Measurements from ENCODE around the gene TMEM190.

Gene TMEM190

GRCh38 chr19:55341595-55342531 lies 34.8 kb upstream of the TMEM190 start:
- Histone ChIP-seq H3K4me3 (peak overlapping the region; percentile 84), H3K4me1 (peaks cover 53% of the 10 kb centered on the region), H3K9ac (peak overlapping the region; percentile 89; the same call in 1 of the 2 replicates), H3K36me3 (peaks cover 53% of the 10 kb centered on the region), H4K20me1 (peaks cover 13% of the 10 kb centered on the region), H3K27ac (peak overlapping the region; percentile 44; the same call in 1 of the 2 replicates), H3K9me3 (no peaks in the 10 kb centered on the region), H3K27me3 (no peaks in the 10 kb centered on the region), H3K4me2 (peak overlapping the region; percentile 99)
- TF ChIP-seq Cebpa-rat (IDR thresholded peaks at IDR 0.05): no peak

- Histone ChIP-seq H3K4me2 (peak overlapping the region; percentile 28; the same call in 1 of the 2 replicates), H3K27ac (0 out of 2 replicates have a peak overlapping the region, but pooled peaks have one; percentile 4)
- TF ChIP-seq Cebpa-rat (IDR thresholded peaks at IDR 0.05): no peak
These were observed 32.2 kb upstream of the TMEM190 start for GRCh38 chr19:55344444-55344843.

GRCh38 chr19:55345101-55345817 lies 31.4 kb upstream of the TMEM190 start:
- peaks cover 74% of the 10 kb centered on the region for H3K4me1 ChIP-seq
- H3K9ac ChIP-seq: 0 out of 2 replicates have a peak overlapping the region, but pooled peaks have one; percentile 19
- peaks cover 13% of the 10 kb centered on the region for H4K20me1 ChIP-seq
- no peak overlapping the region for H3K4me3 ChIP-seq
- TF ChIP-seq Cebpa-rat (IDR thresholded peaks at IDR 0.05): no peak
- no peaks in the 10 kb centered on the region for H3K9me3 ChIP-seq
- no peak overlapping the region for H3K4me2 ChIP-seq
- H3K27ac ChIP-seq: 0 out of 2 replicates have a peak overlapping the region, but pooled peaks have one; percentile 38
- H3K36me3 ChIP-seq: peaks cover 59% of the 10 kb centered on the region
- H3K27me3 ChIP-seq: no peaks in the 10 kb centered on the region

More at GRCh38 chr19:55344444-55344843, 32.2 kb upstream of the TMEM190 start:
- Histone ChIP-seq H3K9me3 (no peaks in the 10 kb centered on the region), H4K20me1 (peaks cover 13% of the 10 kb centered on the region), H3K27me3 (no peaks in the 10 kb centered on the region), H3K4me3 (no peak overlapping the region), H3K9ac (peak overlapping the region; percentile 45; the same call in 1 of the 2 replicates), H3K4me1 (peaks cover 70% of the 10 kb centered on the region), H3K36me3 (peaks cover 59% of the 10 kb centered on the region)

GRCh38 chr19:55345818-55346724 lies 30.6 kb upstream of the TMEM190 start:
- H3K9me3 ChIP-seq: no peaks in the 10 kb centered on the region
- H3K4me2 ChIP-seq: no peak overlapping the region
- peaks cover 1% of the 10 kb centered on the region; the same call in 1 of the 2 replicates for H3K27me3 ChIP-seq
- H3K27ac ChIP-seq: 0 out of 2 replicates have a peak overlapping the region, but pooled peaks have one; percentile 38
- H3K36me3 ChIP-seq: peaks cover 59% of the 10 kb centered on the region
- no peak overlapping the region for H3K4me3 ChIP-seq
- TF ChIP-seq Cebpa-rat (IDR thresholded peaks at IDR 0.05): no peak
- H3K4me1 ChIP-seq: peaks cover 74% of the 10 kb centered on the region
- H3K9ac ChIP-seq: 0 out of 2 replicates have a peak overlapping the region, but pooled peaks have one; percentile 19
- H4K20me1 ChIP-seq: peaks cover 13% of the 10 kb centered on the region

- Histone ChIP-seq H3K27me3 (peaks cover 9% of the 10 kb centered on the region), H3K4me3 (no peak overlapping the region), H3K9me3 (no peaks in the 10 kb centered on the region), H3K27ac (peak overlapping the region; percentile 44; the same call in 1 of the 2 replicates), H3K36me3 (peaks cover 54% of the 10 kb centered on the region), H3K4me1 (peaks cover 75% of the 10 kb centered on the region), H3K4me2 (peak overlapping the region; percentile 74), H3K9ac (peak overlapping the region; percentile 41; the same call in 1 of the 2 replicates), H4K20me1 (peaks cover 6% of the 10 kb centered on the region)
- TF ChIP-seq Cebpa-rat (IDR thresholded peaks at IDR 0.05): no peak
These were observed 29.7 kb upstream of the TMEM190 start for GRCh38 chr19:55346725-55347441.

- no peak overlapping the region for H3K4me3 ChIP-seq
- H3K4me2 ChIP-seq: peak overlapping the region; percentile 74
- no peaks in the 10 kb centered on the region; the same call in 1 of the 2 replicates for H4K20me1 ChIP-seq
- no peak for TF ChIP-seq Cebpa-rat (IDR thresholded peaks at IDR 0.05)
- no peaks in the 10 kb centered on the region for H3K9me3 ChIP-seq
- H3K4me1 ChIP-seq: peaks cover 75% of the 10 kb centered on the region
- peaks cover 48% of the 10 kb centered on the region for H3K36me3 ChIP-seq
- H3K27ac ChIP-seq: peak overlapping the region; percentile 44
- H3K27me3 ChIP-seq: peaks cover 16% of the 10 kb centered on the region
- peak overlapping the region; percentile 41; the same call in 1 of the 2 replicates for H3K9ac ChIP-seq
These were observed 29.1 kb upstream of the TMEM190 start for GRCh38 chr19:55347442-55348009.

- Histone ChIP-seq H4K20me1 (no peaks in the 10 kb centered on the region), H3K9ac (peak overlapping the region; percentile 0; the same call in 1 of the 2 replicates)
- no peak for TF ChIP-seq Cebpa-rat (IDR thresholded peaks at IDR 0.05)
These were observed 28.1 kb upstream of the TMEM190 start for GRCh38 chr19:55348317-55349034.

More at GRCh38 chr19:55348317-55349034, 28.1 kb upstream of the TMEM190 start:
- peaks cover 25% of the 10 kb centered on the region for H3K27me3 ChIP-seq
- peaks cover 38% of the 10 kb centered on the region for H3K36me3 ChIP-seq
- peaks cover 75% of the 10 kb centered on the region for H3K4me1 ChIP-seq
- no peak overlapping the region for H3K4me3 ChIP-seq
- no peaks in the 10 kb centered on the region for H3K9me3 ChIP-seq
- H3K27ac ChIP-seq: peak overlapping the region; percentile 44
- H3K4me2 ChIP-seq: peak overlapping the region; percentile 74

Data from BLaER1 (cell line).